Measurements from ENCODE around the gene RELCH. TPM values are rescaled to one million over a fixed set of nuclear protein-coding genes. Genes with fewer than 3 reads are reported as not detected.

Gene RELCH
- total RNA-seq, 1 donor from 2014 or later, result 45.2 TPM

- DNase-seq (ENCODE audit: low read depth), result no peak
These were observed 151.5 kb downstream of the RELCH start for GRCh38 chr18:62338446-62339105.

GRCh38 chr18:62339106-62339988 is 152.3 kb downstream of the RELCH start:
- peak; percentile 72 for DNase-seq (ENCODE audit: low read depth)

GRCh38 chr18:62340996-62341395 is 153.9 kb downstream of the RELCH start:
- no peak for DNase-seq (ENCODE audit: low read depth)

GRCh38 chr18:62341473-62341872 is 154.4 kb downstream of the RELCH start:
- DNase-seq (ENCODE audit: low read depth), result no peak

- no peak for DNase-seq (ENCODE audit: low read depth)
These were observed 155.8 kb downstream of the RELCH start for GRCh38 chr18:62342884-62343283.

GRCh38 chr18:62343316-62343715 is 156.3 kb downstream of the RELCH start:
- no peak for DNase-seq (ENCODE audit: low read depth)

GRCh38 chr18:62345909-62346308 is 158.9 kb downstream of the RELCH start:
- no peak for DNase-seq (ENCODE audit: low read depth)

- no peak for DNase-seq (ENCODE audit: low read depth)
These were observed 159.5 kb downstream of the RELCH start for GRCh38 chr18:62346333-62347088.

- DNase-seq (ENCODE audit: low read depth), result no peak
These were observed 160.0 kb downstream of the RELCH start for GRCh38 chr18:62347089-62347506.

GRCh38 chr18:62348474-62348873 is 161.4 kb downstream of the RELCH start:
- no peak for DNase-seq (ENCODE audit: low read depth)

GRCh38 chr18:62353170-62353569 is 166.1 kb downstream of the RELCH start:
- DNase-seq (ENCODE audit: low read depth), result no peak

GRCh38 chr18:62354151-62354550 is 167.1 kb downstream of the RELCH start:
- DNase-seq (ENCODE audit: low read depth), result no peak

GRCh38 chr18:62357079-62357719 is 170.1 kb downstream of the RELCH start:
- DNase-seq (ENCODE audit: low read depth), result no peak

Other genes with a start within 250 kb of the RELCH start
- gene PIGN, start 199 bp upstream of the RELCH start, total RNA-seq, result 58.5 and 76.8 TPM in 2 replicates
- 1.4 and 3.3 TPM in 2 replicates for gene TNFRSF11A, start 138.1 kb downstream of the RELCH start, total RNA-seq

Data from renal cortical epithelial cell (primary cell).